H9 (cell line): ENCODE data around the gene ZSCAN18. TPM values are rescaled to one million over a fixed set of nuclear protein-coding genes. Genes with fewer than 3 reads are reported as not detected.
A peak's percentile ranks its signal among the peaks of the same experiment; 100 is the strongest.

Experiments
- DNase-seq: peaks from one replicate; pipeline ENCODE4 v3.0.0-alpha.2; 2017
- H2AFZ ChIP-seq: one replicate; pipeline ENCODE4 v1.6.1; 2013; ENCODE audit warnings: mild to moderate bottlenecking, low read length, control low read depth, moderate library complexity
- H2AK5ac ChIP-seq: 2 replicates; pipeline ENCODE4 v1.6.1; 2013; ENCODE audit warnings: low read length, control low read depth, mixed read lengths; ENCODE audit not compliant: insufficient read length
- H2BK120ac ChIP-seq: one replicate; pipeline ENCODE4 v1.6.1; 2013; ENCODE audit warnings: low read depth, mild to moderate bottlenecking, low read length, control low read depth, inconsistent platforms; ENCODE audit not compliant: poor library complexity, severe bottlenecking
- H2BK12ac ChIP-seq: 2 replicates; pipeline ENCODE4 v1.6.1; 2013; ENCODE audit warnings: low read length, control low read depth, mixed read lengths, low read depth; ENCODE audit not compliant: insufficient read length
- H2BK15ac ChIP-seq: 2 replicates; pipeline ENCODE4 v1.6.1; 2013; ENCODE audit warnings: low read depth, low read length, control low read depth
- H2BK20ac ChIP-seq: one replicate; pipeline ENCODE4 v1.6.1; 2013; ENCODE audit warnings: low read depth, mild to moderate bottlenecking, low read length, control low read depth, inconsistent platforms; ENCODE audit not compliant: poor library complexity, severe bottlenecking
- H2BK5ac ChIP-seq: 2 replicates; pipeline ENCODE4 v1.6.1; 2013; ENCODE audit warnings: low read length, control low read depth, mixed read lengths; ENCODE audit not compliant: insufficient read length
- H3K14ac ChIP-seq: 2 replicates; pipeline ENCODE4 v1.6.1; 2013; ENCODE audit warnings: low read length, control low read depth; ENCODE audit not compliant: insufficient read depth
- H3K18ac ChIP-seq: 2 replicates; pipeline ENCODE4 v1.6.1; 2013; ENCODE audit warnings: low read depth, mild to moderate bottlenecking, mixed read lengths, low read length, control low read depth; ENCODE audit not compliant: insufficient read length
- H3K23ac ChIP-seq: 2 replicates; pipeline ENCODE4 v1.6.1; 2013; ENCODE audit warnings: low read length, control low read depth, mixed read lengths, low read depth; ENCODE audit not compliant: insufficient read length
- H3K23me2 ChIP-seq: 2 replicates; pipeline ENCODE4 v1.6.1; 2013; ENCODE audit warnings: low read depth, mild to moderate bottlenecking, mixed read lengths, low read length, control low read depth; ENCODE audit not compliant: insufficient read length, poor library complexity, severe bottlenecking
- H3K27ac ChIP-seq: 2 replicates; pipeline ENCODE4 v1.5.1; 2013; ENCODE audit warnings: low read length, control low read depth, mixed read lengths, low read depth; ENCODE audit not compliant: insufficient read length
- H3K27me3 ChIP-seq: 2 replicates; pipeline ENCODE4 v1.6.1; 2013; ENCODE audit warnings: low read length, control low read depth, inconsistent platforms; ENCODE audit not compliant: insufficient read depth
- H3K4ac ChIP-seq: 2 replicates; pipeline ENCODE4 v1.6.1; 2013; ENCODE audit warnings: low read depth, mild to moderate bottlenecking, control low read depth, inconsistent platforms, low read length, moderate library complexity
- H3K4me1 ChIP-seq: 2 replicates; pipeline ENCODE4 v1.6.1; 2013; ENCODE audit warnings: low read length, control low read depth, inconsistent platforms; ENCODE audit not compliant: insufficient read depth
- H3K4me2 ChIP-seq: 2 replicates; pipeline ENCODE4 v1.6.1; 2013; ENCODE audit warnings: low read length, control low read depth, mixed read lengths; ENCODE audit not compliant: insufficient read length, insufficient read depth
- H3K56ac ChIP-seq: 2 replicates; pipeline ENCODE4 v1.6.1; 2013; ENCODE audit warnings: low read depth, mild to moderate bottlenecking, mixed read lengths, low read length, control low read depth; ENCODE audit not compliant: insufficient read length
- H3K79me1 ChIP-seq: 2 replicates; pipeline ENCODE4 v1.6.1; 2013; ENCODE audit warnings: low read depth, mild to moderate bottlenecking, moderate library complexity, low read length, control low read depth, inconsistent platforms; ENCODE audit not compliant: insufficient read depth, poor library complexity, severe bottlenecking
- H3K79me2 ChIP-seq: 2 replicates; pipeline ENCODE4 v1.6.1; 2013; ENCODE audit warnings: low read length, control low read depth, inconsistent platforms; ENCODE audit not compliant: insufficient read depth
- H3K9ac ChIP-seq: 2 replicates; pipeline ENCODE4 v1.6.1; 2013; ENCODE audit warnings: low read length, control low read depth, mixed read lengths; ENCODE audit not compliant: insufficient read length; ENCODE audit errors: extremely low read depth
- H3K9me3 ChIP-seq: one replicate; pipeline ENCODE4 v1.6.1; 2013; ENCODE audit warnings: low read depth, low read length, inconsistent platforms; ENCODE audit not compliant: control insufficient read depth
- H3T11ph ChIP-seq: one replicate; pipeline ENCODE4 v1.6.1; 2013; ENCODE audit warnings: mild to moderate bottlenecking, low read length, control low read depth, inconsistent platforms
- H4K20me1 ChIP-seq: one replicate; pipeline ENCODE4 v1.6.1; 2013; ENCODE audit not compliant: control insufficient read depth, insufficient read length, insufficient read depth
- H4K5ac ChIP-seq: 2 replicates; pipeline ENCODE4 v1.6.1; 2013; ENCODE audit warnings: low read depth, mild to moderate bottlenecking, mixed read lengths, low read length, control low read depth; ENCODE audit not compliant: insufficient read length
- H4K8ac ChIP-seq: replicated peaks from 2 replicates; pipeline ENCODE4 v1.6.1; 2013; ENCODE audit warnings: low read length, control low read depth, mixed read lengths, low read depth; ENCODE audit not compliant: insufficient read length
- H4K91ac ChIP-seq: 2 replicates; pipeline ENCODE4 v1.6.1; 2013; ENCODE audit warnings: low read depth, mild to moderate bottlenecking, moderate library complexity, mixed read lengths, low read length, control low read depth; ENCODE audit not compliant: insufficient read length
- H3K27ac Mint-ChIP-seq, 3 experiments: 2 replicates in 2 of 3; 3 replicates in 1 of 3; pipeline ENCODE4 v1.8.0; 2020 to 2021; ENCODE audit warnings: mixed read lengths in 3 of 3, mild to moderate bottlenecking in 1 of 3, moderate library complexity in 1 of 3
- H3K27me3 Mint-ChIP-seq: 2 replicates; pipeline ENCODE4 v1.8.0; 2021; ENCODE audit warnings: low read depth, mild to moderate bottlenecking, moderate library complexity, mixed read lengths
- H3K36me3 Mint-ChIP-seq, 3 experiments: 2 replicates in 2 of 3; 3 replicates in 1 of 3; pipeline ENCODE4 v1.8.0; 2020 to 2021; ENCODE audit warnings: low read depth in 3 of 3, mixed read lengths in 3 of 3; ENCODE audit not compliant: insufficient read depth in 1 of 3
- H3K4me1 Mint-ChIP-seq, 2 experiments: 2 replicates each; pipeline ENCODE4 v1.8.0; 2020; ENCODE audit warnings: mixed read lengths in 2 of 2
- H3K4me3 Mint-ChIP-seq, 2 experiments: 2 replicates in 1 of 2; 3 replicates in 1 of 2; pipeline ENCODE4 v1.8.0; 2020 to 2021; ENCODE audit warnings: mild to moderate bottlenecking in 2 of 2, mixed read lengths in 2 of 2, moderate library complexity in 1 of 2
- H3K9me3 Mint-ChIP-seq, 2 experiments: 2 replicates in 1 of 2; 3 replicates in 1 of 2; pipeline ENCODE4 v1.8.0; 2020; ENCODE audit warnings: mild to moderate bottlenecking in 2 of 2, mixed read lengths in 2 of 2, moderate library complexity in 1 of 2
- WGBS: extraction: QIAGEN DNeasy Blood & Tissue Kit; methylation state at CpG from one replicate; pipeline ENCODE4 v1.1.7; 2013; ENCODE audit warnings: missing lambda C conversion rate, low lambda C conversion rate, mixed read lengths; ENCODE audit not compliant: insufficient read length; ENCODE audit errors: extremely low coverage; 5-methylcytosine and 5-hydroxymethylcytosine counted together
- total RNA-seq: library from RNA; stranded (reverse); gene quantifications from 2 replicates; pipeline ENCODE4 v1.2.1, GENCODE V29; 2021
- TF ChIP-seq, protein P1 (sequence below): fragments of 200-600 bp; sonication (generic); conservative IDR thresholded peaks from 3 replicates; pipeline ENCODE4 v1.8.0; 2021; ENCODE audit warnings: antibody characterized with exemption, mild to moderate bottlenecking

Gene ZSCAN18
- total RNA-seq, 1 experiment from 2014 or later: 40.1 TPM

- no peaks in the 10 kb centered on the region for H3K27me3 ChIP-seq
- no peak overlapping the region for H2BK15ac ChIP-seq
- H3K4me2 ChIP-seq: peak overlapping the region; percentile 34
- no peak for DNase-seq
- H3K9ac ChIP-seq: peak overlapping the region; percentile 49
- peak overlapping the region; percentile 90 for H2BK5ac ChIP-seq
- H3K9me3 ChIP-seq: peaks cover 2% of the 10 kb centered on the region
- H3K4me3 Mint-ChIP-seq: peak overlapping the region; percentile 78 to 87
- peaks cover 6% of the 10 kb centered on the region; the same call in 1 of the 2 replicates for H3K4me1 ChIP-seq
- no peak overlapping the region for H3K23ac ChIP-seq
- peak overlapping the region; percentile 11 for H2AK5ac ChIP-seq
- peak overlapping the region; percentile 85 for H2BK12ac ChIP-seq
- peaks cover 12 to 30% (median 25%) of the 10 kb centered on the region in 3 experiments; a peak in 6 of 7 replicates for H3K36me3 Mint-ChIP-seq
- peaks cover 23 to 40% of the 10 kb centered on the region in 2 experiments for H3K9me3 Mint-ChIP-seq
- H3K27me3 Mint-ChIP-seq: no peaks in the 10 kb centered on the region; the same call in 1 of the 2 replicates
- H3K18ac ChIP-seq: peak overlapping the region; percentile 100
- H4K20me1 ChIP-seq: no peaks in the 10 kb centered on the region
- peaks cover 10 to 14% of the 10 kb centered on the region in 2 experiments for H3K4me1 Mint-ChIP-seq
- peaks cover 9% of the 10 kb centered on the region for H3K79me1 ChIP-seq
- peak overlapping the region; percentile 85 for H2BK20ac ChIP-seq
- TF ChIP-seq, protein P1, sequence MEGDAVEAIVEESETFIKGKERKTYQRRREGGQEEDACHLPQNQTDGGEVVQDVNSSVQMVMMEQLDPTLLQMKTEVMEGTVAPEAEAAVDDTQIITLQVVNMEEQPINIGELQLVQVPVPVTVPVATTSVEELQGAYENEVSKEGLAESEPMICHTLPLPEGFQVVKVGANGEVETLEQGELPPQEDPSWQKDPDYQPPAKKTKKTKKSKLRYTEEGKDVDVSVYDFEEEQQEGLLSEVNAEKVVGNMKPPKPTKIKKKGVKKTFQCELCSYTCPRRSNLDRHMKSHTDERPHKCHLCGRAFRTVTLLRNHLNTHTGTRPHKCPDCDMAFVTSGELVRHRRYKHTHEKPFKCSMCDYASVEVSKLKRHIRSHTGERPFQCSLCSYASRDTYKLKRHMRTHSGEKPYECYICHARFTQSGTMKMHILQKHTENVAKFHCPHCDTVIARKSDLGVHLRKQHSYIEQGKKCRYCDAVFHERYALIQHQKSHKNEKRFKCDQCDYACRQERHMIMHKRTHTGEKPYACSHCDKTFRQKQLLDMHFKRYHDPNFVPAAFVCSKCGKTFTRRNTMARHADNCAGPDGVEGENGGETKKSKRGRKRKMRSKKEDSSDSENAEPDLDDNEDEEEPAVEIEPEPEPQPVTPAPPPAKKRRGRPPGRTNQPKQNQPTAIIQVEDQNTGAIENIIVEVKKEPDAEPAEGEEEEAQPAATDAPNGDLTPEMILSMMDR: no peak
- no peak overlapping the region for H3K56ac ChIP-seq
- H3K4ac ChIP-seq: peak overlapping the region; percentile 33
- H3K27ac Mint-ChIP-seq: peak overlapping the region; percentile 76 to 91 (median 90); a peak in 5 of 7 replicates
- WGBS: no CpG with 5 or more reads among the region's 8 CpGs
- H3K14ac ChIP-seq: peak overlapping the region; percentile 100
- peak overlapping the region; percentile 97 for H4K5ac ChIP-seq
- no peaks in the 10 kb centered on the region for H3K79me2 ChIP-seq
- no peak overlapping the region for H3K27ac ChIP-seq
- peak overlapping the region; percentile 47 for H4K91ac ChIP-seq
- H2AFZ ChIP-seq: no peak overlapping the region
- no peak overlapping the region for H4K8ac ChIP-seq
- peaks cover 10% of the 10 kb centered on the region for H3K23me2 ChIP-seq
- no peak overlapping the region for H3T11ph ChIP-seq
- peak overlapping the region; percentile 99 for H2BK120ac ChIP-seq
Measured at GRCh38 chr19:58097349-58097748, 682 bp downstream of the ZSCAN18 start.
